ENCODE data around the gene ADCYAP1R1.

Gene ADCYAP1R1

GRCh38 chr7:31051598-31052486 is at the start of gene ADCYAP1R1:
Gene ADCYAP1R1 (plus strand): TSS chr7:31052308. CDS start chr7:31063265, 10,957 bp downstream.
- H3K27ac ChIP-seq: no peak within 1 kb of the TSS
- H3K4me3 ChIP-seq (IDR thresholded peaks at IDR 0.05; ENCODE audit: insufficient read depth, low read depth, low read length): no peak within 1 kb of the TSS
- H3K79me2 ChIP-seq (ENCODE audit: insufficient read depth, low read depth): no peaks in the 10 kb centered on the region
- no peak for TF ChIP-seq CTCF (conservative IDR thresholded peaks at IDR 0.05; ENCODE audit: low read depth, low read length)
- no peaks in the 10 kb centered on the region for H3K36me3 ChIP-seq (ENCODE audit: insufficient read depth)
- no peaks in the 10 kb centered on the region for H3K4me1 ChIP-seq (ENCODE audit: low read depth, poor library complexity, severe bottlenecking)
- H3K9ac ChIP-seq: no peak within 1 kb of the TSS
- H3K27me3 ChIP-seq (ENCODE audit: insufficient read depth, low read depth): peaks cover 3% of the 10 kb centered on the region; the same call in 1 of the 2 replicates
- H3K4me2 ChIP-seq: no peak within 1 kb of the TSS
- H2AFZ ChIP-seq (ENCODE audit: low read depth): no peak within 1 kb of the TSS
- no peaks in the 10 kb centered on the region for H4K20me1 ChIP-seq (ENCODE audit: insufficient read depth)

- Histone ChIP-seq H3K4me2 (no peak overlapping the region), H3K4me1 (ENCODE audit: low read depth, poor library complexity, severe bottlenecking) (no peaks in the 10 kb centered on the region), H3K9ac (no peak overlapping the region), H4K20me1 (ENCODE audit: insufficient read depth) (no peaks in the 10 kb centered on the region), H3K27ac (no peak overlapping the region), H3K4me3 (IDR thresholded peaks at IDR 0.05; ENCODE audit: insufficient read depth, low read depth, low read length) (no peak overlapping the region), H3K27me3 (ENCODE audit: insufficient read depth, low read depth) (no peaks in the 10 kb centered on the region), H3K79me2 (ENCODE audit: insufficient read depth, low read depth) (no peaks in the 10 kb centered on the region), H2AFZ (ENCODE audit: low read depth) (no peak overlapping the region), H3K36me3 (ENCODE audit: insufficient read depth) (no peaks in the 10 kb centered on the region)
- TF ChIP-seq CTCF (conservative IDR thresholded peaks at IDR 0.05; ENCODE audit: low read depth, low read length): no peak
Measured at GRCh38 chr7:31003097-31003496, 49.0 kb upstream of the ADCYAP1R1 start.

GRCh38 chr7:31003721-31004120 is 48.4 kb upstream of the ADCYAP1R1 start:
- no peaks in the 10 kb centered on the region for H3K36me3 ChIP-seq (ENCODE audit: insufficient read depth)
- no peaks in the 10 kb centered on the region for H3K27me3 ChIP-seq (ENCODE audit: insufficient read depth, low read depth)
- no peak for TF ChIP-seq CTCF (conservative IDR thresholded peaks at IDR 0.05; ENCODE audit: low read depth, low read length)
- no peaks in the 10 kb centered on the region for H3K4me1 ChIP-seq (ENCODE audit: low read depth, poor library complexity, severe bottlenecking)
- no peak overlapping the region for H3K4me3 ChIP-seq (IDR thresholded peaks at IDR 0.05; ENCODE audit: insufficient read depth, low read depth, low read length)
- H3K79me2 ChIP-seq (ENCODE audit: insufficient read depth, low read depth): no peaks in the 10 kb centered on the region
- no peak overlapping the region for H3K9ac ChIP-seq
- H3K4me2 ChIP-seq: no peak overlapping the region
- H2AFZ ChIP-seq (ENCODE audit: low read depth): no peak overlapping the region
- H3K27ac ChIP-seq: no peak overlapping the region
- no peaks in the 10 kb centered on the region for H4K20me1 ChIP-seq (ENCODE audit: insufficient read depth)

- Histone ChIP-seq H2AFZ (ENCODE audit: low read depth) (no peak overlapping the region), H3K9ac (no peak overlapping the region), H3K4me1 (ENCODE audit: low read depth, poor library complexity, severe bottlenecking) (no peaks in the 10 kb centered on the region), H3K79me2 (ENCODE audit: insufficient read depth, low read depth) (no peaks in the 10 kb centered on the region), H3K27ac (no peak overlapping the region), H3K4me3 (IDR thresholded peaks at IDR 0.05; ENCODE audit: insufficient read depth, low read depth, low read length) (no peak overlapping the region), H3K27me3 (ENCODE audit: insufficient read depth, low read depth) (no peaks in the 10 kb centered on the region), H3K36me3 (ENCODE audit: insufficient read depth) (no peaks in the 10 kb centered on the region), H4K20me1 (ENCODE audit: insufficient read depth) (no peaks in the 10 kb centered on the region), H3K4me2 (no peak overlapping the region)
- TF ChIP-seq CTCF (conservative IDR thresholded peaks at IDR 0.05; ENCODE audit: low read depth, low read length): no peak
Measured at GRCh38 chr7:31004393-31004792, 47.7 kb upstream of the ADCYAP1R1 start.
